ENCODE data around the gene RPS18.

Gene RPS18

DNA sequence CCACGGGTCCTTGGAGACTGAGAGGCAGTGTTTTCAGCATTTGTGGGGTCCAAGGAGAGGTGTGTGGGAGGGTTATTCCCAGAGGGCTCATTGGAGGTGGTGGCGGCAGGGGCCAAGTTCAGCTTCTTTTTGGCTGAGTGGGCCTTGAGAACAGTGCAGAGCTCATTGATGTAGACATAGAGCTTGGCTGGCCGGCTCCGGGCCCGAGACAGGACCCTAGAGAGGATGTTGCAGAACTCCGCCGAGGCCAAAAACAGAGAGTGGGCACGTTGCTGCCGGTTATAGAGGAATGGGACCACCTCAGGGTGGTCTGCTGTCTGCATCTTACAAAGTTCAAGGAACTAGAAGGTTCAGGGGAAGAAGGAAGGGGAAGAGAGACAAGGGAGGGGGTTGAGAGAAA lies 49.4 kb downstream of the RPS18 start:
- POLR2A ChIA-PET, result interaction anchor here (0.5 to 5.0 kb wide), 3 partner anchors 23 to 50 kb away, joined by 3 to 42 read pairs (median 5); partner anchors contain the start of genes RGL2, RPS18 and VPS52
- CTCF ChIA-PET, result no interaction called here

DNA sequence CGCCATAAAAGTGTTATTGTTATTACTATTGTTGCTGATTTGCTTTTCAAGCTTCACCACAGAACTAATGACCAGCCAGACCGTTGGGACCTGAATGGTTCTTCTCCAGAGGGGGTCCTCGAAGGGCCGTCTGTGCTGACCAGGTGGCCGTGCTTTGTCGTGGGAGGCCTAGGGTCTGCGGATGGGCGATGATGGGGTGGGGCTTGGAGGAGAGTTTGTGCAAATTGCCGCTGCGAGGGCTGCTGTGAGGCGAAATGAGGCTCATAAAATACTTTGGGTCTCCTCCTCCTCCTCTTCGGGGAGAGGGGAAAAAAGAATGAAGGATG lies 51.7 kb downstream of the RPS18 start:
- POLR2A ChIA-PET, result interaction anchor here (0.7 to 1.1 kb wide), 3 partner anchors 22 to 102 kb away, joined by 3 to 6 read pairs (median 4); no protein-coding TSS in a partner anchor
- no peak for DNase-seq (ENCODE audit: extremely low spot score)
- TF ChIP-seq ARNT (IDR thresholded peaks at IDR 0.05) (no peak), SUZ12 (IDR thresholded peaks at IDR 0.05) (no peak), ZNF384 (IDR thresholded peaks at IDR 0.05) (no peak), L3MBTL2 (conservative IDR thresholded peaks at IDR 0.05) (peak; percentile 75; the same call in 1 of the 2 replicates), LEF1 (IDR thresholded peaks at IDR 0.05; ENCODE audit: borderline replicate concordance) (no peak)
- CTCF ChIA-PET, result interaction anchor here (0.9 kb wide), 1 partner anchor 41 kb away, joined by 3 read pairs; no protein-coding TSS in a partner anchor

More for the DNA sequence above, 49.4 kb downstream of the RPS18 start:
- DNase-seq (ENCODE audit: extremely low spot score), result no peak
- TF ChIP-seq L3MBTL2 (conservative IDR thresholded peaks at IDR 0.05) (no peak), ARNT (IDR thresholded peaks at IDR 0.05) (no peak), BHLHE40 (IDR thresholded peaks at IDR 0.05; ENCODE audit: borderline replicate concordance) (no peak), FOXM1 (IDR thresholded peaks at IDR 0.05; ENCODE audit: borderline replicate concordance) (no peak), FOXA1 (IDR thresholded peaks at IDR 0.05) (no peak), LEF1 (IDR thresholded peaks at IDR 0.05; ENCODE audit: borderline replicate concordance) (no peak), CTBP1 (IDR thresholded peaks at IDR 0.05; ENCODE audit: borderline replicate concordance) (no peak), HDGF (IDR thresholded peaks at IDR 0.05; ENCODE audit: borderline replicate concordance) (no peak), TARDBP (IDR thresholded peaks at IDR 0.05) (no peak), ZNF384 (IDR thresholded peaks at IDR 0.05) (no peak), NFRKB (IDR thresholded peaks at IDR 0.05) (no peak), SUZ12 (IDR thresholded peaks at IDR 0.05) (no peak)
- TF ChIP-seq, protein P1, sequence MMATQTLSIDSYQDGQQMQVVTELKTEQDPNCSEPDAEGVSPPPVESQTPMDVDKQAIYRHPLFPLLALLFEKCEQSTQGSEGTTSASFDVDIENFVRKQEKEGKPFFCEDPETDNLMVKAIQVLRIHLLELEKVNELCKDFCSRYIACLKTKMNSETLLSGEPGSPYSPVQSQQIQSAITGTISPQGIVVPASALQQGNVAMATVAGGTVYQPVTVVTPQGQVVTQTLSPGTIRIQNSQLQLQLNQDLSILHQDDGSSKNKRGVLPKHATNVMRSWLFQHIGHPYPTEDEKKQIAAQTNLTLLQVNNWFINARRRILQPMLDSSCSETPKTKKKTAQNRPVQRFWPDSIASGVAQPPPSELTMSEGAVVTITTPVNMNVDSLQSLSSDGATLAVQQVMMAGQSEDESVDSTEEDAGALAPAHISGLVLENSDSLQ (IDR thresholded peaks at IDR 0.05), result no peak

DNA sequence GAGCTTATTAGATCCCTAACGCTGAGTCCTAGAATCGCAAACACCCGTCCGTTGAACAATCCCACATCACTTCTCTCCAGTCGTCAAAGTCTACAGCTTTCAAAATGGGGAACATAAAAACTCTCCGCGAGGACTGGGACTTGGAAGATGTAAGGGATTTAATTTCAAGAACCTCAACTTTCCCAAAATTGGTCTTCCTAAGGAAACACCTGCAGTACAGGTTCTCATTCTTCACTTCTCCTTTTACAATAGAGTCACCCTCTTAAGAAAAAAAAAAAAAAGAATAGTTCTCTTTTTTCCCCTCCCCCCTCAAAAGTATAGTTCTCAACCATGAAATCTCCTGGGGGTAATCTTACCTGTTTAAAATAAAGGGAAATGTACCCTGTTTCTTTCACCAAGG lies 52.2 kb downstream of the RPS18 start:
- ChIA-PET CTCF (interaction anchor here (0.9 kb wide), 1 partner anchor 42 kb away, joined by 3 read pairs; no protein-coding TSS in a partner anchor), POLR2A (interaction anchor here (0.7 to 1.1 kb wide), 3 partner anchors 22 to 102 kb away, joined by 3 to 6 read pairs (median 4); no protein-coding TSS in a partner anchor)
- no peak for DNase-seq (ENCODE audit: extremely low spot score)
- TF ChIP-seq BHLHE40 (IDR thresholded peaks at IDR 0.05; ENCODE audit: borderline replicate concordance) (no peak), ELF4 (IDR thresholded peaks at IDR 0.05) (no peak), ARNT (IDR thresholded peaks at IDR 0.05) (no peak), SP1 (IDR thresholded peaks at IDR 0.05) (no peak), CTBP1 (IDR thresholded peaks at IDR 0.05; ENCODE audit: borderline replicate concordance) (no peak), ZNF384 (IDR thresholded peaks at IDR 0.05) (no peak), TARDBP (IDR thresholded peaks at IDR 0.05) (no peak), L3MBTL2 (conservative IDR thresholded peaks at IDR 0.05) (no peak), FOXA1 (IDR thresholded peaks at IDR 0.05) (no peak), FOXK2 (IDR thresholded peaks at IDR 0.05) (no peak), NFRKB (IDR thresholded peaks at IDR 0.05) (no peak), SUZ12 (IDR thresholded peaks at IDR 0.05) (no peak), FOXM1 (IDR thresholded peaks at IDR 0.05; ENCODE audit: borderline replicate concordance) (no peak), LEF1 (IDR thresholded peaks at IDR 0.05; ENCODE audit: borderline replicate concordance) (no peak), HDGF (IDR thresholded peaks at IDR 0.05; ENCODE audit: borderline replicate concordance) (no peak)
- TF ChIP-seq, protein P1 (IDR thresholded peaks at IDR 0.05), result no peak

Data from HEK293T (cell line).